Activated CD4-positive, alpha-beta T cell treated with anti-CD3 and anti-CD28 coated beads, Interleukin-2, amount 50 U/mL, for 24 hours (primary cell): Measurements from ENCODE around the gene FBXW8.

Experiments used
- DNase-seq, 2 donors: peaks; one replicate each; pipeline ENCODE4 v3.0.0-alpha.2; 2020; ENCODE audit warnings: low read depth in 1 of 2, low spot score in 1 of 2

The FBXW8 gene

GRCh38 chr12:117072736-117073490, 162.2 kb downstream of the FBXW8 start:
- no peak for DNase-seq

DNA sequence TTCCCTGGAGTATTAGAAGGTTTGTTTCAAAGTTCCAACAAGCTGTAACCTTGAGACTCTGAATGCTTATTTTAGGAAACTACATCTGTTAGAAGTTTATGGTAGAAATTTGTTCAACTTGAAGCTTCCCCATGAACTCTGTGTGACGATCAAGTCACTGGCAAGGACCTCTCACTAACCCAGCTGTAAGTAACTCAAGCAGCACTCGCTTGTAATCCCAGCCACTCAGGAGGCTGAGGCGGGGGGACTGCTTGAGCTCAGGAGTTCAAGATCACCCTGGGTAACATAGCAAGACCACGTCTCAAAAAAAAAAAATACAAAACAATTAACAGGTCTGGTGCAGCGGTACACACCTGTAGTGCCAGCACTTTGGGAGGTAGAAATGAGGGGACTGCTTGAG, 162.9 kb downstream of the FBXW8 start:
- no peak for DNase-seq

DNA sequence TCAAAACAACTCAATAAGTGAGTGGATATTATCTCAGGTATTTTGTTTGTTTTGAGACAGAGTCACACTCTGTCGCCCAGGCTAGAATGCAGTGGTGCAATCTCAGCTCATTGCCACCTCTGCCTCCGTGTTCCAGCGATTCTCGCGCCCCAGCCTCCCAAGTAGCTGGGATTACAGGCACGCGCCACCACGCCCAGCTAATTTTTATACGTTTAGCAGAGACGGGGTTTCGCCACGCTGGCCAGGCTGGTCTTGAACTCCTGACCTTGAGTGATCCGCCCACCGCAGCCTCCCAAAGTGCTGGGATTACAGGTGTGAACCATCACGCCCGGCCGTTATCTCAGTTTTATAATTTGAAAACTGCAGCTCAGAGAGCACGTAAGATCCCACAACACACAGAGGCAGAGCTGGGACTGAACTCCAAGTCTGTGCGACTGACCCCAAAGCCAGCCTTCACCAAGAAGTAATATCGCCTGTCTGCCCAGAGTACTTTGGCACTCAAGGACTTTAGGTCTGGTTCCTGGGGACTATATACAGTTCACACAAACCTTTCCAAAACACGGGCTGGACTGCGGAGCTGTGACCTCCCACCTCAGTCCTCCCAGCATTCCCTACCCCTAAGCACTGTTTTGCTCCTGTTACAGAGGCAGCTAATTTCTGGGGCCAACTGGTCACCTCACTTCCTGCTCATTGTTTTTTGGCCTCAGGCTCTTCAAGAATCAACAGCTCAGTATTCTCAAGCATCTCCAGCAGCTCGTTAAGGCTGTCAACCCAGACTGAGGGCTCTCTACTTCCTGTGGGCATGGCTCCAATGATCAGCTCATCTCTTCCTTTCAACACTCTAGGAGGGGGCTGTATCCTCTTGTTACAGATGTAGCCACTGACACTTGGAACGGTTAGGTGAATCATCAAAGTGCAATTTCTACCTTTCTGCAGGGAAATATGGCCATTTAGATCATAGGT, 165.9 kb downstream of the FBXW8 start:
- no peak for DNase-seq

DNA sequence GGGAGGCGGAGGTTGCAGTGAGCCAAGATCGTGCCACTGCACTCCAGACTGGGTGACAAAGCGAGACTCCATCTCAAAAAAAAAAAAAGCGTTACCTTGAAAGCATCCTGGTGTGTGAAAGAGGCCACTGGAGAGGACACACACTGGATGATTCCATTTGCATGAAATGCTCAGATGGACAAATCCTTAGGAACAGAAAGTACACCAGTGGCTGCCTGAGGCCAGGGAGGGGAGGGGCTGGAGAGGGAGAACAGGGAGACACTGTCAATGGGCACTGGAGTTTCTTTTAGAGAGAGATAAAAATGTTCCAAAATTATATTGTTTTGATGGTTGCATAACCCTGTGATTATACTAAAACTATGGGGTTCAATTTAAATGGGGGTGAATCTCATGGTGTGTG, 168.7 kb downstream of the FBXW8 start:
- no peak for DNase-seq

- DNase-seq: no peak
Measured at GRCh38 chr12:117080661-117081144, 170.0 kb downstream of the FBXW8 start.
